Measurements from ENCODE around the gene KATNBL1.
"Not testable (repeated sequence)": the region's sequence is repeated elsewhere in the genome, so short reads cannot be mapped to it uniquely, and the experiment has no call there.

KATNBL1 gene

GRCh38 chr15:34124651-34125050 lies 85.2 kb downstream of the KATNBL1 start:
- TF ChIP-seq EZH2 (IDR thresholded peaks at IDR 0.05; ENCODE audit: borderline replicate concordance, low read depth, low read length, severe bottlenecking) (no peak), CTCF (IDR thresholded peaks at IDR 0.05; ENCODE audit: borderline replicate concordance, extremely low read depth, low read length, poor library complexity, severe bottlenecking) (no peak)
- DNase-seq (no peak), ATAC-seq (ENCODE audit: insufficient read depth, low read depth) (no peak)
- no peak overlapping the region for H2AFZ ChIP-seq (ENCODE audit: low read depth, low read length)
- no peak overlapping the region for H3K9ac ChIP-seq (ENCODE audit: low read depth, low read length)
- no peaks in the 10 kb centered on the region for H3K27me3 ChIP-seq (ENCODE audit: insufficient read depth, low read length, poor library complexity)
- no peak overlapping the region for H3K4me2 ChIP-seq (ENCODE audit: insufficient read depth, low read length)
- H3K4me1 ChIP-seq (ENCODE audit: insufficient read depth, low read length), result no peaks in the 10 kb centered on the region
- H4K20me1 ChIP-seq (ENCODE audit: insufficient read depth, low read length), result no peaks in the 10 kb centered on the region
- no peaks in the 10 kb centered on the region for H3K79me2 ChIP-seq (ENCODE audit: insufficient read depth, low read length)
- H3K4me3 ChIP-seq (ENCODE audit: low read depth in 1 of 2, low read length in 2 of 2), result no peak overlapping the region
- no peaks in the 10 kb centered on the region for H3K36me3 ChIP-seq (ENCODE audit: insufficient read depth, low read length)
- no peaks in the 10 kb centered on the region for H3K9me3 ChIP-seq (ENCODE audit: insufficient read depth, low read length, severe bottlenecking)
- no peak overlapping the region for H3K27ac ChIP-seq (ENCODE audit: low read length)

DNA sequence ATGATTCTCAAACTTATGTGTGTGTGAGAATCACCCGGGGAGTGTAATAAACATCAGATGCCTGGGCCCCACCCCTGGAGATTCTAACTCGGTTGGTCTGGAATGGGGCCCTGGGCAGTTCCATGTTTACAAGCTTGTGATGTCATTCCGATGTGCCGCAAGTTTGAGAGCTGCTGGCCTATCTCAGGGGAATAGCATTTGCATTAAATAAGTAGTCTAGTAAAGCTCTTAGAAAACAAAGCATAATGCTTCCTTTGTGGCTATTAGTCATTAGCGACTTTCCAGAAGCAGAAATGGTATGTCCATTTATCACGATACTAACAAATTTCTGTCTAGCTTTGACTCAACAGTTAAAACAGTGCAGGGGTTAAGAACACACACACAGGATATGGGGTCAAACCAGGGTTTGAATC lies 87.1 kb downstream of the KATNBL1 start:
- TF ChIP-seq CTCF (IDR thresholded peaks at IDR 0.05; ENCODE audit: borderline replicate concordance, extremely low read depth, low read length, poor library complexity, severe bottlenecking), result no peak
- TF ChIP-seq EZH2 (IDR thresholded peaks at IDR 0.05; ENCODE audit: borderline replicate concordance, low read depth, low read length, severe bottlenecking), result no peak
- no peak overlapping the region for H3K9ac ChIP-seq (ENCODE audit: low read depth, low read length)
- no peaks in the 10 kb centered on the region for H3K9me3 ChIP-seq (ENCODE audit: insufficient read depth, low read length, severe bottlenecking)

DNA sequence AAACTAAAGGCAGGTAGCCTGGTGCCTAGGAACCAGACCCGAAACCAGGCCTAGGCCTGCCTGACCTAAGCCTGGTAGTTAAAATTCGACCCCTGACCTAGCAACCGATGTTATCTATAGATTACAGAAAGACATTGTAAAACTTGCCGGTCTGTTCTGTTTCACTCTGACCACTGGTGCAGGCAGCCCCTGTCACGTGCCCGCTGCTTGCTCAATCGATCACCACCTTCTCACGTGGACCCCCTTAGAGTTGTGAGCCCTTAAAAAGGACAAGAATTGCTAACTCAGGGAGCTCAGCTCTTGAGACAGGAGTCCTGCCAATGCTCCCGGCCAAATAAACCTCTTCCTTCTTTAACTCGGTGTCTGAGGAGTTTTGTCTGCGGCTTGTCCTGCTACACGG lies 88.1 kb downstream of the KATNBL1 start:
- not testable (repeated sequence) for H2AFZ ChIP-seq (ENCODE audit: low read depth, low read length); H3K79me2 ChIP-seq (ENCODE audit: insufficient read depth, low read length); H4K20me1 ChIP-seq (ENCODE audit: insufficient read depth, low read length); H3K36me3 ChIP-seq (ENCODE audit: insufficient read depth, low read length); H3K4me1 ChIP-seq (ENCODE audit: insufficient read depth, low read length); H3K9ac ChIP-seq (ENCODE audit: low read depth, low read length); H3K4me2 ChIP-seq (ENCODE audit: insufficient read depth, low read length); H3K27me3 ChIP-seq (ENCODE audit: insufficient read depth, low read length, poor library complexity); H3K9me3 ChIP-seq (ENCODE audit: insufficient read depth, low read length, severe bottlenecking); H3K4me3 ChIP-seq (ENCODE audit: low read depth in 1 of 2, low read length in 2 of 2); DNase-seq; ATAC-seq (ENCODE audit: insufficient read depth, low read depth); H3K27ac ChIP-seq (ENCODE audit: low read length)

More for the DNA sequence above, 87.1 kb downstream of the KATNBL1 start:
- no peak overlapping the region for H2AFZ ChIP-seq (ENCODE audit: low read depth, low read length)
- no peak for DNase-seq
- H3K27ac ChIP-seq (ENCODE audit: low read length), result no peak overlapping the region
- no peaks in the 10 kb centered on the region for H3K79me2 ChIP-seq (ENCODE audit: insufficient read depth, low read length)
- no peaks in the 10 kb centered on the region for H3K36me3 ChIP-seq (ENCODE audit: insufficient read depth, low read length)
- no peaks in the 10 kb centered on the region for H4K20me1 ChIP-seq (ENCODE audit: insufficient read depth, low read length)
- ATAC-seq (ENCODE audit: insufficient read depth, low read depth), result no peak
- no peaks in the 10 kb centered on the region for H3K27me3 ChIP-seq (ENCODE audit: insufficient read depth, low read length, poor library complexity)
- H3K4me1 ChIP-seq (ENCODE audit: insufficient read depth, low read length), result no peaks in the 10 kb centered on the region
- no peak overlapping the region for H3K4me3 ChIP-seq (ENCODE audit: low read depth in 1 of 2, low read length in 2 of 2)
- no peak overlapping the region for H3K4me2 ChIP-seq (ENCODE audit: insufficient read depth, low read length)

DNA sequence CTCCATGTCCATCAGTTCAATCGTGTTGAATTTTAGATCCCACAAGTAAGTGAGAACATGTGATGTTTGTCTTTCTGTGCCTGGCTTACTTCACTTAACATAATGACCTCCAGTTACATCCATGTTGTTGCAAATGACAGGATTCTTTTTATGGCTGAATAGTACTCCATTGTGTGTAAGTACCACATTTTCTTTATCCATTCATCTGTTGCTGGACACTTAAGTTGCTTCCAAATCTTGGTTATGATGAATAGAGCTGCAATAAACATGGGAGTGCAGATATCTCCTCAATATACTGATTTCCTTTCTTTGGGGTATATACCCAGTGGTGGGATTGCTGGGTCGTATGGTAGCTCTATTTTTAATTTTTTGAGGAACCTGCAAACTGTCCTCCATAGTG lies 89.5 kb downstream of the KATNBL1 start:
- H3K27ac ChIP-seq (ENCODE audit: low read length); H3K4me3 ChIP-seq (ENCODE audit: low read depth in 1 of 2, low read length in 2 of 2); H3K4me1 ChIP-seq (ENCODE audit: insufficient read depth, low read length); H3K9me3 ChIP-seq (ENCODE audit: insufficient read depth, low read length, severe bottlenecking); DNase-seq; H3K4me2 ChIP-seq (ENCODE audit: insufficient read depth, low read length); ATAC-seq (ENCODE audit: insufficient read depth, low read depth); H3K9ac ChIP-seq (ENCODE audit: low read depth, low read length); H3K79me2 ChIP-seq (ENCODE audit: insufficient read depth, low read length); H3K36me3 ChIP-seq (ENCODE audit: insufficient read depth, low read length); H2AFZ ChIP-seq (ENCODE audit: low read depth, low read length); H4K20me1 ChIP-seq (ENCODE audit: insufficient read depth, low read length); H3K27me3 ChIP-seq (ENCODE audit: insufficient read depth, low read length, poor library complexity): not testable (repeated sequence)
